Stimulated activated CD8-positive, alpha-beta memory T cell treated with anti-CD3 and anti-CD28 coated beads, Interleukin-15, amount 100 ng/mL, for 1 hour (primary cell): ENCODE results near the gene PDCD5.
"Not testable (repeated sequence)": the region's sequence is repeated elsewhere in the genome, so short reads cannot be mapped to it uniquely, and the experiment has no call there.

Source experiments
- DNase-seq: peaks from one replicate; pipeline ENCODE4 v3.0.0-alpha.2; 2020; ENCODE audit warnings: low read depth

Gene PDCD5

GRCh38 chr19:32580901-32581704 lies at the start of gene PDCD5:
TSS of gene PDCD5 (plus strand) at chr19:32581190. CDS start at chr19:32581262, 72 bp downstream.
- peak; percentile 94 for DNase-seq

- no peak for DNase-seq
These were observed 48.8 kb upstream of the PDCD5 start for GRCh38 chr19:32532233-32532632.

- DNase-seq, result no peak
These were observed 43.4 kb upstream of the PDCD5 start for GRCh38 chr19:32537580-32537979.

DNA sequence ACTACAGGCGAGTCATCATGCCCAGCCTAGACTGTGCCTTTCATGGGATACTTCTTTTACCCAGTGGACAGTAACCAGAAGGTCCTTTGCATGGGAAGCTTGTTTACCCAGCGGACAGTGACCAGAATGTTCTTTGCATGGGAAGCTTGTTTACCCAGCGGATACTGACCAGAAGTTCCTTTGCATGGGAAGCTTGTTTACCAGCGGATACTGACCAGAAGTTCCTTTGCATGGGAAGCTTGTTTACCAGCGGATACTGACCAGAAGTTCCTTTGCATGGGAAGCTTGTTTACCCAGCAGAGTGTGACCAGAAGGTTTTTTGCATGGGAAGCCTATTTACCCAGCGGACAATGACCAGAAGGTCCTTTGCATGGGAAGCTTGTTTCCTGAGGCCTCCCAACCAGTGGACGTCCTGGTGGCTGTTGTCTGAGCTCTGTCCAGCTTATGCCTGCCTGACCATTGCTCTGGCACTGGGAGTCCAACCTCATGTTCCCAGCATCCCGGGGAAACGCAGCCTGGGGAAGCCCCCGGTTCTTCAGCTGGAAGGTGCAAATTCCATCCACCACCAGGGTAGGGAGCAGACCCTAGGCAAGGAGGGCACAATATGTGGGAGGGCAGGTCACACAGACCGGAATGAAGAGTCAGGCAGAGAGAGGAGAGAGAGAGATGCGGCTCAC lies 41.6 kb upstream of the PDCD5 start:
- no peak for DNase-seq

GRCh38 chr19:32540621-32541020 lies 40.4 kb upstream of the PDCD5 start:
- DNase-seq, result no peak

DNA sequence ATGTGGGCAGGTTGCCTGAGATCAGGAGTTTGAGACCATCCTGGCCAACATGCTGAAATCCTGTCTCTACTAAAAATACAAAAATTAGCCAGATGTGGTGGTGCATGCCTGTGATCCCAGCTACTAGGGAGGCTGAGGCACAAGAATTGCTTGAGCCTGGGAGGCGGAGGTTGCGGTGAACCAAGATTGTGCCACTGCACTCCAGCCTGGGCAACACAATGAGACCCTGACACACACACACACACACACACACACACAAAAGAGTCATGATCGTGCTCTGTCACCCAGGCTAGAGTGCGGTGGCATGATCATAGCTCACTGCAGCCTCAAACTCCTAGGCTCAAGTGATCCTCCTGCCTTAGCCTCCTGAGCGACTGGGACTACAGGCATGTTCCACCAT lies 39.6 kb upstream of the PDCD5 start:
- not testable (repeated sequence) for DNase-seq

DNA sequence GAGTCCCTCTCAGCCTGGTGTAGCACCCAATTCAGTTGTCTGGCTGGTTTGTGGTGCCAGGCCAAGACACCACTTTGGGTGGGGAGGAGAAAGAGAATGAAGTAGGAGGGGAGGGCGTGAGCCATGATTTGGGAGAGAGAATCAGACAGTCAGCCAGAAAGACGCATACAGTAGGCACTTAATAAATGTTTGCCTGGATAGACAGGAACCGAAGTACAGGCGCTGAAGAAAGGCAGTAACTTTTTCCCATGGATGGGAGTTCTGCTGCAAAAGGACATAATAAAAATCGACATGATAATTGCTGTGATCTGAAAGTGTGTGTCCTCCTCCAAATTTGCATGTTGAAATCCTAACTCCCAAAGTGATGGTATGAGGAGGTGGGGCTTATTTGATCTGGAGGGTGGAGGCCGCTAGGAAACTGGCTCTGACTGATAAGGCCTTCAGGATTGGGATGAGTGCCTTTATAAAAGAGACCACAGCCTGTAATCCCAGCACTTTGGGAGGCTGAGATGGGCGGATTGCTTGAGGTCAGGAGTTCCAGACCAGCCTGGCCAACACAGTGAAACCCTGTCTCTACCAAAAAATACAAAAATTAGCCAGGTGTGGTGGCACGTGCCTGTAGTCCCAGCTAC lies 38.4 kb upstream of the PDCD5 start:
- no peak for DNase-seq

GRCh38 chr19:32543115-32543900 lies 37.7 kb upstream of the PDCD5 start:
- DNase-seq, result no peak

DNA sequence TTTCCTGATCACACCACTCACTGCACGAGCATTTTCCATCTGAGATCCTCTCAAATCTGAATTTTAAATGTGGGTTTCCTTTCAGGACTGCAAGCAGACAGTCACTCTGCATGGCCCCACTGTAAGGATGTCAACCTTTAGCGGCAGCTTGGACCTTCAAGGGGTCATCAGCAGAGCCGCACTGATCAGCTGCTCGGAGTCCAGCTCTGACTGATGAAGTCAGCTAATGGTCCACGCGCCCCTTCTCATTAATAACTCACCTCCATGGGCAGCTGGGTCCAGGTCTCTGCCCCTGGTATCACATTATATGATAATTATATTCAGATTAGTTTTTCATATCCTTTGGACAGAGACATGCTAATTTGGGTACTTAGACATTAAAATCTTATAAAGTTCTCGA lies 36.1 kb upstream of the PDCD5 start:
- DNase-seq, result no peak

DNA sequence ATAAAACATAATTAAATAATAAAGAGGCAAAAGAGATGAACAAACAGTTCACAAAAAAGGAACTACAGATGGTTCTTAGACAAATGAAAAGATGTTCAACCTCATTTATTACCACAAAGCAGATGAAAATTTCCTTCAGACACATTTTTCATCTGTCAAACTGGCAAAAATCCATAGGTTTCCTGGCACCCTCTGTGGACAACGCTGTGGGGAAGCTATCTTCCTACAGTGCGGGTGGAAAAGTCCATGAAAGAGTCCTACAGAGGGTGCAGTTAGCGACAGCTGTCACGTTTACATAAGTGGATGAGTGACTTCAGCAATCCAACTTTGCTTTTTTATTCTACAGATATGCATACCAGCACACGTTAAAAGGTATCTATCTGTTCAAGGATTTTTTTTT lies 30.3 kb upstream of the PDCD5 start:
- DNase-seq, result no peak

DNA sequence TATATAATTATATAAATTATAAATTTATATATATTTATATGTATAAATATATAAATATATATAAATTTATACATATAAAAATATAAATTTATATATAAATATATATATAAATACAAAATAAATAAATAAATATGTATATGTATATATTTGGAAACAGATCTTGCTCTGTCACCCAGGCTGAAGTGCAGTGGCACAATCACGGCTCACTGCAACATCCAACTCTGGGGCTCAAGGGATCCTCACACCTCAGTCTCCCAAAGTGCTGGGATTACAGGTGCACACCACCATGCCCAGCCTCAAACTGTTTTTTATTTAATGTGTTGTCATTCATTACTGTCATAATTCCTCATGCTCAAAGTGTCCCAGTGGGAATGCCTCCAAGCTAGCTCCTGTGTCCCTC lies 25.2 kb upstream of the PDCD5 start:
- DNase-seq, result no peak

DNA sequence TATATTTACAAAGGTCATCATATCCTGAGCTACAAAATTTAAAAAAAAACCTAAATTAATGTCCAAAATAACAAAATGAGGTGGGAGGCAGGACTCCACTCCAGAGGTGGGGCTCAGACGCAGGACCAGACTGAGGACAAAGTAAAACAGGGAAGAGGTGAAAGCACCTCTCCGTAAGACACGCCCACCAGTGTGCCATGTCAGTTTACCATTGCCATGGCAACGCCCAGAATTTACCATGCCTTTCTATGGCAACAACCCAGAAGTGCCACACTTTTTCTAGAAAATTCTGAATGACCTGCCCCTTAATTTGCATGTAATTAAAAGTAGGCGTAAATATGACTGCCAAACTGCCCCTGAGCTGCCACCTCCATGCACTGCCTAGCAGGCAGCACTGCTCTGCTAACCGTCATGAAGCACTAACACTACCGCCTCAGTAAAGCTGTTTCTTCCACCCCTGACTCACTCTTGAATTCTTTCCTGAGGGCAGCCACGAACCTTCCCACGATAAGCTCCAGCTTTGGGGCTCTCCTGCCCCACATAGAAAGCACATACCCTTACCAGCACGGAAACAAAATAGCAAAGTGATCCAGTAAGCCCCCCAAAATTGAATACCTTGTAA lies 22.3 kb upstream of the PDCD5 start:
- no peak for DNase-seq

DNA sequence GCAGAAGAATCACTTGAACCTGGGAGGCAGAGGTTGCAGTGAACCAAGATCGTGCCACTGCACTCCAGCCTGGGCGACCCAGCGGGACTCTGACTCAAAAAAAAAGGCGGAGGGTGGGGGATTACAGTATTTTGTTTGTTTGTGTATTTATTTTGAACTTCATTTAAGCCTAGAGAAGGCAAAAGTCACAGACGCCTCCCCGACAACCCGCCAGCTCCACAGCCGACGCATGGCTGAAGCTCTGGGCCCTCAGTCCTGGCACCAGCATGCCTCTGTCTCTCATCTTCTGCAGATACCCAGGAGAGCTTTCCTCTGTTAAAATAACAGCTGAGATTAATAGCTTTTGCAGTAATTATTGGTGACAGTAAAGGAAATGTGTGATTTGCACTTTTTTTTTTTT lies 17.2 kb upstream of the PDCD5 start:
- DNase-seq, result no peak

DNA sequence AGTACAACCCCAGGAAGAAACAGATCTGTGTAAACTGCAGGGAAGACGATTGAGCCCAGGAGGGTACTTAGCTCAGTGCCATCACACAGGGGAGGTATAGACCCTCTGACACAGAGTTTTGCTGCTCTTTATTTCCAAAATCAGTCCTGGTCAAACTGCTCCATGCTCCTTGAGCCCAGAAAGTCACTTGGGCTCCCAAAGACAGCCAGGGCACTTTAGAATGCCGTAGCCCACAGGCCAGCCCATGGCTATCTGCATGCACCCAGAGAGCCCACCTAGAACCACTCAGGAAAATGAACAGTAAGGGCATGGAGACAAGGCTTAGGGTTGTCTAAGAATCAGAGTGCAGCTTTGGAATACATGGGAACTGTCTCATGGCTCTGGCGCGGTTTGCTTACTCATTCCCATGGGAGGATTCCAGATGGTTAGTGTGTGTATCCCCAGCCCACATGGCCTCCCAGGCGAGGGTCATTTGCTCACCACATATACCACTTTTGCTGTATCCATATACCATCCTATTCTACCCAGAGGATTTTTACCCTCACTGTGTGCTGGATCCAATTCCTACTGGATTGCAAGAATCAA lies 14.7 kb upstream of the PDCD5 start:
- DNase-seq, result no peak

DNA sequence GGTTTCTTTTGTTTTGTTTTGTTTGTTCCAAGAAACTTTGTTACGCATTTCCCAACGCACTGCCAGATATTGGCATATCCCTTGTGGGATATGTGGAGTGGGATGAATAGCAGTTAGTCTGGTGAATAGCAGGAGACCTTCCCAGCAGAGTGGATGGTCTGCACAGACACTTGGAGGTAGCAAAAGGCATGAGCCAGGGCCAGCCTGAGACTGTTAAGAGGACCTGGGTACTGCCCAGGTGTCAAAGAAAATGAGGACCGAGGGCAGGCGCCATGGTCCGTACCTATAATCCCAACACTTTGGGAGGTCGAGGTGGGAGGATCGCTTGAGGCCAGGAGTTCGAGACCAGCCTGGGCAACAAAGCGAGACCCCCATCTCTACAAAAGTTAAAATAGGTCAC lies 13.5 kb upstream of the PDCD5 start:
- DNase-seq, result no peak

- peak; percentile 30 for DNase-seq
These were observed 10.8 kb upstream of the PDCD5 start for GRCh38 chr19:32570081-32570785.

- DNase-seq, result not testable (repeated sequence)
These were observed 9.4 kb upstream of the PDCD5 start for GRCh38 chr19:32571471-32572075.

DNA sequence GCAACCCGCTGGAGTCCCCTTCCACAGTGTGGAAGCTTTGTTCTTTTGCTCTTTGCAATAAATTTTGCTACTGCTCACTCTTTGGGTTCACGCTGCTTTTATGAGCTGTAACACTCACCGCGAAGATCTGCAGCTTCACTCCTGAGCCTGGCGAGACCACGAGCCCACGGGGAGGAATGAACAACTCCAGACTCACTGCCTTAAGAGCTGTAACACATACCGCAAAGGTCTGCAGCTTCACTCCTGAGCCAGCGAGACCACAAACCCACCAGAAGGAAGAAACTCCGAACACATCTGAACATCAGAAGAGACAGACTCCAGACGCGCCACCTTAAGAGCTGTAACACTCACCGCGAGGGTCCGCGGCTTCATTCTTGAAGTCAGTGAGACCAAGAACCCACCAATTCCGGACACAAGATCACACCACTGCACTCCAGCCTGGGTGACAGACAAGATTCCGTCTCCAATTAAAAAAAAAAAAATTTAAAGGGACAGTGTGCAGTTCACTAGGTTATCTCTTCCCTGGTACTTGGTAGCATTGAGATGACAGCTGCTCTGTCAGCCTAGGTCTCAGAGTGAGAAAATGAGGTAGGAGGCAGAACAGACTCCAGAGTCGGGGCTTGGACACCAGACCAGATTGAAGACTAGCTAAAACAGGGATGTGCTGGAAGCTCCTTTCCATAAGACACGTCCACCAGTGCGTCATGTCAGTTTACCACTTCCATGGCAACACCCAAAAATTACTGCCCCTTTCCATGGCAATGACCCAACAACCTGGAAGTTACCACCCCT lies 8.1 kb upstream of the PDCD5 start:
- not testable (repeated sequence) for DNase-seq

- DNase-seq, result no peak
These were observed 7.5 kb upstream of the PDCD5 start for GRCh38 chr19:32573492-32573794.

GRCh38 chr19:32576790-32577189 lies 4.2 kb upstream of the PDCD5 start:
- DNase-seq, result no peak
